IPS DF 19.7 (cell line): ENCODE measurements around the gene KRT4.
"Not testable (repeated sequence)": the region's sequence is repeated elsewhere in the genome, so short reads cannot be mapped to it uniquely, and the experiment has no call there.

Source experiments
- DNase-seq: peaks from one replicate; pipeline ENCODE4 v3.0.0-alpha.2; 2013; ENCODE audit warnings: low read depth, low spot score

KRT4 gene

GRCh38 chr12:52772772-52773171 lies 41.1 kb downstream of the KRT4 start:
- no peak for DNase-seq

DNA sequence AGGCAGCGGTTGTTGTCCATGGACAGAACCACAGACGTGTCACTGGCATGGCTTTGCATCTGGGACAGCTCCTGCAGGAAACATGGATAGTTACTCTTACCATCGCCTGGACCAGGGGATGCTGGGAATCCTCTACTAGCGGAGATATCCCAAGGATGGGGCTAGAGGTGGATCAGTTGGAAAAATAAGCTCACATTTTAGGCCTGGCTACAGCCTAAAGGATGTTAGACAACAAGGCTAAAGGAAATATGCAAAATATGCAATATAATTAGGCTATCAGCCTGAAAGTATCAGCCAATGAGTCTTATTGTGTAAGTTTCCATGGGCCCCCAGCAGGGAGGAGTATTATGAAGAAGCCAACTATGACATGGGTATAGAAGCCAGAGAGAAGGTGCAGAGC lies 41.7 kb downstream of the KRT4 start:
- DNase-seq: no peak

GRCh38 chr12:52771505-52771904 lies 42.4 kb downstream of the KRT4 start:
- no peak for DNase-seq

DNA sequence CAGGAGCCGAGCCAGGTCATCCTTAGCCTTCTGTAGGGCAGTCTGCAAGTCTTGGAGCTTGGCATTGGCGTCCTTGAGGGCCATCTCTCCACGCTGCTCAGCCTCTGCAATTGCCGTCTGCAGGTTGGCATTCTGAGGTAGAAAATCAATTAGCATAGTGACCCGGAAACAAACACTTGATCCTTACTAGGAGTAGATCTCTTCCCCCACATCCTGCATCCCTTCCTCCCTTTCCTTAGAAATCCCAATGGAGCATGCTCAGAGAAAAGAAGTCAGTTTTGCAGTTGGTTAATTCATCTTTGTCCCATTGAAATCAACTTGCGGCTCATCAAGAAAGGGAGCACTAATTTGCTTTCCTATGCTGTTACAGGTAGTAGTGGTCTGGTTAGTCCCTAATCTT lies 42.8 kb downstream of the KRT4 start:
- no peak for DNase-seq

DNA sequence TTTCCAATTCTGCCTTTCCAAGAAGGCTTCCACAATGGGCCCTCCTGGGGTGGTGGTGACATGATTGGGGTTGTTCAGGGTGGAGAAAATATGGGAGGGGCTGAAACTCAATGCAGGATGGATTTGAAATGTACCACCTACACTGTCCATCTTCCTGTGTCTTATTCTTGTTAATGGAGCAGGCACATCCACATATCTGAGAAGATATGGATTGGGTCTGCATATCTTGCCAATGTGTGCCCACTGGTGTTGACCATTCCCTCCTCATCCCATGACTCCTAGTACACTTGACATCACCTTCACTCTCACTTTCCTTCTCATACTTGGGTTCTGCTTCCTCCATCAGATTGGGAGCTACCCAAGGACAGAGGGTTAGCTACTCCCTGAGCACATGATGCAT lies 44.0 kb downstream of the KRT4 start:
- DNase-seq: no peak

DNA sequence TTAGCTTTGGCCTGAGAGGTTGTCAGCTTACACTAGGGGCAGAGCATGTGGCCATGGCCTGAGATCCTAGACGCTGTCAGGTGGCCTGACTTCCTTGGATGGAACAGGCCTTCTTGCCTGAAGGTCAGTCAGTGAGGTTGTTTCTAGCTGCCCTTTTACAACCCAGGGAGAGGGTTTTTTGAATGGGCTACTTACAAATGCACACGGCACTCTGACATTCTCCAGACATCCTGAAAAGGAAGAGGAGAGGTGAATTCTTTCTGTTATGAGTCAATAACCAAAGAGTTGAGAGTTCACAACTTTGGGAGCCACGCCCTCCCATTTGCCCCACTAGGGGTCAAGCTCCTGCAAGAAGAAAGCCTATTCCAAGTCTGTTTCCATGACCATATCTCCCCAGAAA lies 44.6 kb downstream of the KRT4 start:
- no peak for DNase-seq

- no peak for DNase-seq
Observed at GRCh38 chr12:52768479-52769200, 45.3 kb downstream of the KRT4 start.

DNA sequence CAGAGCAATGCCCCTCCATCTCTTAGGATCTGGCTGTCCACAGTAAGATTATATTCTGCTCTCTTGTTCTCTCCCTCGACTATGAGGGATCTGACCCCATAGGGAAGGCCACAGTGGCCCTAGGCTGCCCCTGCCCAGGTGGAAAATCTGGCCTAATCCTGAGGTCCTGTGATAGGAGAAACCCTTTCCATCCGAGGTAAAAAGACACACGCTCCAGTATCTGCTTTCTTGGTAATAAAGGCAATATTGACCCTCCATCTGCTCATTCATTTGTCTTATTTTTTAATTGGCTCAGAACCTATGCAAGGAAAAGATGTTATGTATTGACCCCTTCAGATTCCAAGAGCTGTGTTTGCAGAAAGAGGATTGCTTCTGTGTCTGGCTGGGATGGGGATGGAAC lies 46.5 kb downstream of the KRT4 start:
- no peak for DNase-seq

- DNase-seq: no peak
Observed at GRCh38 chr12:52767020-52767379, 46.9 kb downstream of the KRT4 start.

GRCh38 chr12:52766351-52767019 lies 47.4 kb downstream of the KRT4 start:
- DNase-seq: no peak

DNA sequence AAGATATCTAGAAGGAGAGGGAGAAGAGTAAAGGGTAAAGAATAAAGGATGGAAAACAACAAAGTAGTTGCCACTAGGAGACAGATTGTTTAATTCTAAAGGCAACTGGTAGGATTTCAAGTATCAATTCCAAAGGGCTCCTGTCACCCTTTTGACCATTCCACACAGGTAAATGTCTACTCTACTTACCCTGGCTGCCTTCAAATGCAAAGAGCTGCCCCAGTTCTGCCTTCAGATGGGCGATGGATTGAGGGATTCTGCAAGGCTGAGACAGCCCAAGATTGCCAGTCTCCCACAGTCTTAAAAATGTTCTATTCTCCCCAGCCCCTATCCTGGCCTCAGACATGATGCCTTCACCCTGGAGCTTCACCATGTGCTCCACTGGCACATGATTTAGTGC lies 48.2 kb downstream of the KRT4 start:
- no peak for DNase-seq

- DNase-seq: no peak
Observed at GRCh38 chr12:52763991-52764390, 49.9 kb downstream of the KRT4 start.

- DNase-seq: no peak
Observed at GRCh38 chr12:52763036-52763659, 50.8 kb downstream of the KRT4 start.

GRCh38 chr12:52761802-52762201 lies 52.1 kb downstream of the KRT4 start:
- no peak for DNase-seq

GRCh38 chr12:52761218-52761617 lies 52.7 kb downstream of the KRT4 start:
- DNase-seq: not testable (repeated sequence)

DNA sequence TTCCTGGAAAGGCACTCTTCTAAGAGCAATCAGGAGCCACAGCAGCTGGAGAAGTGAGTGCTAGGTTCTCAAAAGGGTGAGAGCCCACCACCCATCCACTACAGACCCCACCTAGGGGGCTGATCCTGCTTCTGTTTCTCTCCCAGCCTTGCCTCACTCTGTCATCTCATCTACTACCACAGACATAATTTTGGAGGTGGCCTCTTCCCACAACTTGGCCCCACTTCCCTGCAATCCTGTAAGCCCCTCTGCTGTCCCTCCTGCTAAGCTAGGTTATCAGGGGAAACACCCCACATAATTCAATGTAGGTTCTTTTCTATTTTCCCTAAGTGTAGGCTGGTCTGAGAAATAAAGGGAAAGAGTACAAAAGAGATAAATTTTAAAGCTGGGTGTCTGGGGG lies 53.3 kb downstream of the KRT4 start:
- no peak for DNase-seq

DNA sequence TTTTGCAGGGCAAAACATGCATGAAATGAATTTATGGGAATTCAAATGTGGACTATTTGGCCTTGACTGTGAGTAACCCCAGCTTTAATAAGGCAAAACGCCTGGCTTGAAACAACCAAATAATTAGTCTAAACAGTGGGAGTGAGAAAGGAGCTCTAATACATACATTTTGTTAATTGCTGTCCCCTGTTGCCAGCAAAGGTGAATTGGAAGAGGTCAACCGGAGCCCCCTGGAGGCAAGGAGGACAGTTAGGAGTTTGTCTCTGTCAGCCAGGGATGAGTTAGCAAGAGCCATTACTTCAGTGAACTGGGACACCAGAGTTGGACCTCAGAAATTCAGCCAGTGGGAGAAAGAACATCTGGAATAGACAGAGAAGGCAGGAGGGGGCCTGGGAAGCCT lies 54.2 kb downstream of the KRT4 start:
- DNase-seq: no peak

DNA sequence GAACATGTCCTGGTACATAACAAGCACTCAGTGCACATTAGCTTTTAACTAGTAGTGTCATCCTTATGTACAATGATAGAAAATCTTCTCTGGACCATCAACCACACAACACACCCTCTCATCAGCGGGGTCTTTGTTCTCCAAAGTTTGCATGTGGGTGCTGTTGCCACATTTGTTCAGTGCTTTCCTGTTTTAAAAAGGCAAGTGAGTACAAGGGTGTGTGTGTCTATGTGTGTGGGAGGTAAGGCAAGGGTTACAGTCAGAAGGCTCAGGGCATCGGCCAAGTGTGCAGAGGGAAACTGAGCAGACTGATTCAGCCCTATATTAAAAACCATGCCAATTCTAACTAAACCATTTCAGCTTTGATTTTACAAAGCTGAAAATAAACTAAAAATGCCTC lies 54.7 kb downstream of the KRT4 start:
- DNase-seq: no peak

DNA sequence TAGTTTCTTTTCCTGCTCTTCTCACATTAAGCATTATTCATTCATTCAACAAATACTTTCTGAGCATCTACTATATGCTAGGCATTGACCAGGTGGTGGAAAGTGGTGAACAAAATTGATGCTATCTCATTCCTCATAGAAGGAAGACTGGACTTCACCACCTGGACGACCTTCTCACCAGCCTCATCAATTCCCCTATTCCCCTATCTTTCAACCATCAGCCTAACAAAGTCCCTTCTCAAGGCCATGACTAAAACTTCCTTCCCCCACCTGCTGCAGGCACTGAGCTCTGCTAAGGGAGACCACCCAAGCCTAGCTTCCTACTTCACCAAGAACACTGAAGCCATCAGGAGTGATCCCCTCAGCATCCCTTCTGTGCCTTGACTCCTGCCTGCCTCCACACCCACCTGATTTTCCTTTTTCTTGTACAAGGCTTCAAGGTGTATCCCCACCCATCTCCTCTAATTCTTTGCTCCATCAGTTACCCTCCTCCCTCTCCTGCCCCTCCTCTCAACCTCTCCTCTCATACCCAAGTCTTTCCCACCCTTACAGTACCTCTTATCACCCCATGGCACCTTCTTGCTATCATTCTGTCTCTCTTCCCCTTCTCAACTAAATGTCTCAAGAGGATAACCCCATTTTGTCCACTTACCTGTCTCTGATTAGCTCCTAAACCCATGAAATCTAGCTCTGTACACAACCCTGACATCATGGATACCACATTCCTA lies 56.3 kb downstream of the KRT4 start:
- no peak for DNase-seq
